ENCODE data around the gene MAJIN.

Gene MAJIN

GRCh38 chr11:64959498-64959897 is 12.4 kb downstream of the MAJIN start:
- no peaks in the 10 kb centered on the region for H3K9me3 ChIP-seq (ENCODE audit: control extremely low read depth in 1 of 5, control insufficient read depth in 4 of 5, insufficient read depth in 2 of 5, low read depth in 1 of 5, low read length in 4 of 5)
- H3K4me3 ChIP-seq (ENCODE audit: control insufficient read depth in 1 of 7, extremely low read depth in 1 of 7, insufficient read depth in 4 of 7, low read depth in 2 of 7, low read length in 6 of 7): no peak overlapping the region
- H3K36me3 ChIP-seq (ENCODE audit: control insufficient read depth in 4 of 4, insufficient read depth in 4 of 4, low read length in 3 of 4): no peaks in the 10 kb centered on the region
- no peaks in the 10 kb centered on the region for H3K4me1 ChIP-seq (ENCODE audit: control extremely low read depth in 1 of 4, control insufficient read depth in 4 of 4, insufficient read depth in 4 of 4, low read length in 3 of 4)
- 100% methylated on average over 2 of the region's 3 CpGs for WGBS (ENCODE audit: insufficient coverage)
- peaks cover 0 to 4% (median under 1%) of the 10 kb centered on the region in 5 experiments for H3K27me3 ChIP-seq (replicated peaks in 2 of 5; ENCODE audit: control insufficient read depth in 4 of 5, insufficient read depth in 5 of 5, low read length in 4 of 5)
- ChIA-PET POLR2A (no interaction called here), CTCF (interaction anchor here (1.0 kb wide), 1 partner anchor 33 kb away, joined by 3 read pairs; no protein-coding TSS in a partner anchor)
- no peak for DNase-seq
- H3K27ac ChIP-seq (ENCODE audit: insufficient read depth in 1 of 2, low read depth in 1 of 2, low read length in 2 of 2, poor library complexity in 1 of 2, severe bottlenecking in 2 of 2): no peak overlapping the region

- 83% methylated on average over 5 of the region's 5 CpGs for WGBS (ENCODE audit: insufficient coverage)
- POLR2A ChIA-PET: no interaction called here
- Histone ChIP-seq H3K4me1 (ENCODE audit: control extremely low read depth in 1 of 4, control insufficient read depth in 4 of 4, insufficient read depth in 4 of 4, low read length in 3 of 4) (no peaks in the 10 kb centered on the region), H3K36me3 (ENCODE audit: control insufficient read depth in 4 of 4, insufficient read depth in 4 of 4, low read length in 3 of 4) (no peaks in the 10 kb centered on the region), H3K27ac (ENCODE audit: insufficient read depth in 1 of 2, low read depth in 1 of 2, low read length in 2 of 2, poor library complexity in 1 of 2, severe bottlenecking in 2 of 2) (no peak overlapping the region), H3K4me3 (ENCODE audit: control insufficient read depth in 1 of 7, extremely low read depth in 1 of 7, insufficient read depth in 4 of 7, low read depth in 2 of 7, low read length in 6 of 7) (no peak overlapping the region), H3K9me3 (ENCODE audit: control extremely low read depth in 1 of 5, control insufficient read depth in 4 of 5, insufficient read depth in 2 of 5, low read depth in 1 of 5, low read length in 4 of 5) (no peaks in the 10 kb centered on the region), H3K27me3 (replicated peaks in 2 of 5; ENCODE audit: control insufficient read depth in 4 of 5, insufficient read depth in 5 of 5, low read length in 4 of 5) (peaks cover 0 to 9% (median 4%) of the 10 kb centered on the region in 5 experiments)
- no peak for DNase-seq
- CTCF ChIA-PET: interaction anchor here (1.1 to 1.4 kb wide), 2 partner anchors 9 to 60 kb away, joined by 4 read pairs; no protein-coding TSS in a partner anchor
Observed at GRCh38 chr11:64954201-64954600, 17.7 kb downstream of the MAJIN start.

GRCh38 chr11:64951529-64951928 is 20.4 kb downstream of the MAJIN start:
- WGBS (ENCODE audit: insufficient coverage): 70% methylated on average over 2 of the region's 4 CpGs
- DNase-seq: no peak
- H3K27me3 ChIP-seq (replicated peaks in 2 of 5; ENCODE audit: control insufficient read depth in 4 of 5, insufficient read depth in 5 of 5, low read length in 4 of 5): peaks cover 0 to 10% (median 4%) of the 10 kb centered on the region in 5 experiments
- no peak overlapping the region for H3K4me3 ChIP-seq (ENCODE audit: control insufficient read depth in 1 of 7, extremely low read depth in 1 of 7, insufficient read depth in 4 of 7, low read depth in 2 of 7, low read length in 6 of 7)
- H3K36me3 ChIP-seq (ENCODE audit: control insufficient read depth in 4 of 4, insufficient read depth in 4 of 4, low read length in 3 of 4): no peaks in the 10 kb centered on the region
- ChIA-PET CTCF (interaction anchor here (0.9 to 1.2 kb wide), 4 partner anchors 16 to 48 kb away, joined by 3 read pairs; partner anchors contain the start of gene GPHA2), POLR2A (no interaction called here)
- no peak overlapping the region for H3K27ac ChIP-seq (ENCODE audit: insufficient read depth in 1 of 2, low read depth in 1 of 2, low read length in 2 of 2, poor library complexity in 1 of 2, severe bottlenecking in 2 of 2)
- H3K4me1 ChIP-seq (ENCODE audit: control extremely low read depth in 1 of 4, control insufficient read depth in 4 of 4, insufficient read depth in 4 of 4, low read length in 3 of 4): no peaks in the 10 kb centered on the region
- no peaks in the 10 kb centered on the region for H3K9me3 ChIP-seq (ENCODE audit: control extremely low read depth in 1 of 5, control insufficient read depth in 4 of 5, insufficient read depth in 2 of 5, low read depth in 1 of 5, low read length in 4 of 5)

GRCh38 chr11:64947208-64947814 is 24.6 kb downstream of the MAJIN start:
- ChIA-PET CTCF (interaction anchor here (1.9 kb wide), 1 partner anchor 10 kb away, joined by 5 read pairs; no protein-coding TSS in a partner anchor), POLR2A (interaction anchor here (0.6 kb wide), 2 partner anchors 36 to 152 kb away, joined by 3 read pairs; no protein-coding TSS in a partner anchor)
- H3K27ac ChIP-seq (ENCODE audit: insufficient read depth in 1 of 2, low read depth in 1 of 2, low read length in 2 of 2, poor library complexity in 1 of 2, severe bottlenecking in 2 of 2): no peak overlapping the region
- no peaks in the 10 kb centered on the region for H3K4me1 ChIP-seq (ENCODE audit: control extremely low read depth in 1 of 4, control insufficient read depth in 4 of 4, insufficient read depth in 4 of 4, low read length in 3 of 4)
- no peak overlapping the region for H3K4me3 ChIP-seq (ENCODE audit: control insufficient read depth in 1 of 7, extremely low read depth in 1 of 7, insufficient read depth in 4 of 7, low read depth in 2 of 7, low read length in 6 of 7)
- 87% methylated on average over 5 of the region's 5 CpGs for WGBS (ENCODE audit: insufficient coverage)
- peaks cover 0 to 18% (median 0%) of the 10 kb centered on the region in 5 experiments for H3K27me3 ChIP-seq (replicated peaks in 2 of 5; ENCODE audit: control insufficient read depth in 4 of 5, insufficient read depth in 5 of 5, low read length in 4 of 5)
- DNase-seq: no peak
- no peaks in the 10 kb centered on the region for H3K36me3 ChIP-seq (ENCODE audit: control insufficient read depth in 4 of 4, insufficient read depth in 4 of 4, low read length in 3 of 4)
- H3K9me3 ChIP-seq (ENCODE audit: control extremely low read depth in 1 of 5, control insufficient read depth in 4 of 5, insufficient read depth in 2 of 5, low read depth in 1 of 5, low read length in 4 of 5): no peaks in the 10 kb centered on the region

DNA sequence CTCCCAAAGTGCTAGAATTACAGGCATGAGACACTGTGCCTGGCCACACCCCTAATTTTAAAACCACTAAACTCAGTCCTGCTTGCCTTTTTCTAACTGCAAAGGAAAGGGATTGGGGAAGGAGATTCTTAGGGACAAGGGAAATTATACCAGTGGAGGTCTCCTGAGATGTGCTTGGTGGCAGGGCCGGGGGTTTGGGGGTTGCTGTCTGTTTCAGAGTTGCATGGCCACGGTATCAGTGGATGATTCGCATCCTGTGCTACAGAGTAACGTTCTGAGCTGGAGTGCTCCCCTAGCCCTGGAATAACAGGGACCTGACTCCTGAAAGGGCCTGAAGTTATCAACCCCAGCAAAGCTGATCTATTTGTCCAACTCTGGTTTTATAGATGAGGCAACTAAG is 35.4 kb downstream of the MAJIN start:
- WGBS (ENCODE audit: insufficient coverage): 93% methylated on average over 4 of the region's 4 CpGs
- ChIA-PET POLR2A (no interaction called here), CTCF (interaction anchor here (0.8 to 1.5 kb wide), 4 partner anchors 10 to 60 kb away, joined by 3 to 5 read pairs (median 3); partner anchors contain the start of gene BATF2)

DNA sequence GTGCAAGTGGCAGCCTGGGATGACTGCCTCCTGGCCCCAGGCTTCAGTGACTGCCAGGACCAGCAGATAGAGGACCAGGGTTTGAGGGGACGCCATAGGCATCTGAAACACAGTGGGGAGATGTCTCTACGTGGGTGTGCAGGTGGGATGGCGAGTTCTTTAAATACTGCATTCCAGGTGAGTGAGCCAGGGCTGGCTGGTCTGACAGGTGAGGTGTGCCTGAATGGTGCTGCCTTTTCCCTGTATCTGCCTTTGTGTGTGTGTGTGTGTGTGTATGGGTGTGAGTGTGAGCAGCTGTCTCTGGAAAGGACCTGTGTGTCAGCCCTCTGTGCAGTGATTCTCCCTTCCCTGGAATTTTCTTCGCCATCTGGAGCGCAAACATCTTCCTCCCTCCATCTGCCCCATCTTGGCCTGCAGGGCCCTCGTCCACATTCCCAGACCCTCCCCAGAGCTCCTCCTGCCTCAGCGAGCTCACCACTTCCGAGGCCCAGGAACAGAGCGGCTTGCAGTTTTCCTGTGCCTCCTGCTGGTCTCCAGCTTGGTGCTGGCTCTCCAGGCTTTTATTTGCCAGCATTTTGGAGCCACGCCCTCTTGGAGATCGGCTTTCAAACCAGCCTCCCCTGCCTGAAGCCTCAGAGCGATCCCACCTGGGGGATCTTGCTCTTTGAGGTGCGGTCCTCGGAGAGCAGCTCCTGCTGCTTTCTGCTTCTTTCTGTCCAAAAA is 36.4 kb downstream of the MAJIN start, which contains the start of gene GPHA2:
Gene GPHA2, minus strand, starts transcription at position 535 of the 723 bp plus-strand sequence. Its CDS starts 433 bp downstream, at position 102.
- H3K27ac ChIP-seq (ENCODE audit: insufficient read depth in 1 of 2, low read depth in 1 of 2, low read length in 2 of 2, poor library complexity in 1 of 2, severe bottlenecking in 2 of 2): no peak within 1 kb of the TSS
- CTCF ChIA-PET: interaction anchor here (1.0 to 1.5 kb wide), 2 partner anchors 16 to 42 kb away, joined by 3 read pairs; no protein-coding TSS in a partner anchor
- no peaks in the 10 kb centered on the region for H3K9me3 ChIP-seq (ENCODE audit: control extremely low read depth in 1 of 5, control insufficient read depth in 4 of 5, insufficient read depth in 2 of 5, low read depth in 1 of 5, low read length in 4 of 5)
- peaks cover 3 to 10% (median 8%) of the 10 kb centered on the region in 4 experiments for H3K36me3 ChIP-seq (ENCODE audit: control insufficient read depth in 4 of 4, insufficient read depth in 4 of 4, low read length in 3 of 4)
- H3K27me3 ChIP-seq (replicated peaks in 2 of 5; ENCODE audit: control insufficient read depth in 4 of 5, insufficient read depth in 5 of 5, low read length in 4 of 5): peaks cover 0 to 4% (median 0%) of the 10 kb centered on the region in 5 experiments
- H3K4me3 ChIP-seq (ENCODE audit: control insufficient read depth in 1 of 7, extremely low read depth in 1 of 7, insufficient read depth in 4 of 7, low read depth in 2 of 7, low read length in 6 of 7): no peak within 1 kb of the TSS
- POLR2A ChIA-PET: interaction anchor here (0.5 kb wide), 1 partner anchor 47 kb away, joined by 3 read pairs; no protein-coding TSS in a partner anchor
- no peaks in the 10 kb centered on the region for H3K4me1 ChIP-seq (ENCODE audit: control extremely low read depth in 1 of 4, control insufficient read depth in 4 of 4, insufficient read depth in 4 of 4, low read length in 3 of 4)
- 98% methylated on average over 11 of the region's 14 CpGs for WGBS (ENCODE audit: insufficient coverage)
- no peak for DNase-seq

More for the DNA sequence above, 35.4 kb downstream of the MAJIN start:
- Histone ChIP-seq H3K9me3 (ENCODE audit: control extremely low read depth in 1 of 5, control insufficient read depth in 4 of 5, insufficient read depth in 2 of 5, low read depth in 1 of 5, low read length in 4 of 5) (no peaks in the 10 kb centered on the region), H3K4me3 (ENCODE audit: control insufficient read depth in 1 of 7, extremely low read depth in 1 of 7, insufficient read depth in 4 of 7, low read depth in 2 of 7, low read length in 6 of 7) (no peak overlapping the region), H3K27ac (ENCODE audit: insufficient read depth in 1 of 2, low read depth in 1 of 2, low read length in 2 of 2, poor library complexity in 1 of 2, severe bottlenecking in 2 of 2) (no peak overlapping the region), H3K27me3 (replicated peaks in 2 of 5; ENCODE audit: control insufficient read depth in 4 of 5, insufficient read depth in 5 of 5, low read length in 4 of 5) (peaks cover 0 to 4% (median 0%) of the 10 kb centered on the region in 5 experiments), H3K36me3 (ENCODE audit: control insufficient read depth in 4 of 4, insufficient read depth in 4 of 4, low read length in 3 of 4) (peaks cover 0 to 7% (median 4%) of the 10 kb centered on the region in 4 experiments), H3K4me1 (ENCODE audit: control extremely low read depth in 1 of 4, control insufficient read depth in 4 of 4, insufficient read depth in 4 of 4, low read length in 3 of 4) (no peaks in the 10 kb centered on the region)
- no peak for DNase-seq

Data from common myeloid progenitor, CD34-positive (primary cell).